Measurements from ENCODE around the gene PRAME.

GRCh38 chr22:22573047-22573889, 14.2 kb upstream of the PRAME start:
- TF ChIP-seq EZH2phosphoT487 (conservative IDR thresholded peaks at IDR 0.05; ENCODE audit: low read length) = no peak
- TF ChIP-seq, protein P1, sequence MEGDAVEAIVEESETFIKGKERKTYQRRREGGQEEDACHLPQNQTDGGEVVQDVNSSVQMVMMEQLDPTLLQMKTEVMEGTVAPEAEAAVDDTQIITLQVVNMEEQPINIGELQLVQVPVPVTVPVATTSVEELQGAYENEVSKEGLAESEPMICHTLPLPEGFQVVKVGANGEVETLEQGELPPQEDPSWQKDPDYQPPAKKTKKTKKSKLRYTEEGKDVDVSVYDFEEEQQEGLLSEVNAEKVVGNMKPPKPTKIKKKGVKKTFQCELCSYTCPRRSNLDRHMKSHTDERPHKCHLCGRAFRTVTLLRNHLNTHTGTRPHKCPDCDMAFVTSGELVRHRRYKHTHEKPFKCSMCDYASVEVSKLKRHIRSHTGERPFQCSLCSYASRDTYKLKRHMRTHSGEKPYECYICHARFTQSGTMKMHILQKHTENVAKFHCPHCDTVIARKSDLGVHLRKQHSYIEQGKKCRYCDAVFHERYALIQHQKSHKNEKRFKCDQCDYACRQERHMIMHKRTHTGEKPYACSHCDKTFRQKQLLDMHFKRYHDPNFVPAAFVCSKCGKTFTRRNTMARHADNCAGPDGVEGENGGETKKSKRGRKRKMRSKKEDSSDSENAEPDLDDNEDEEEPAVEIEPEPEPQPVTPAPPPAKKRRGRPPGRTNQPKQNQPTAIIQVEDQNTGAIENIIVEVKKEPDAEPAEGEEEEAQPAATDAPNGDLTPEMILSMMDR (IDR thresholded peaks at IDR 0.05; ENCODE audit: insufficient read depth, low read length, poor library complexity, severe bottlenecking) = no peak
